Non-pigmented ciliary epithelial cell (primary cell): ENCODE data around the gene ATE1.
"Not testable (repeated sequence)": the region's sequence is repeated elsewhere in the genome, so short reads cannot be mapped to it uniquely, and the experiment has no call there.

Source experiments
- DNase-seq: peaks from one replicate; pipeline ENCODE4 v3.0.0-alpha.2; 2010; ENCODE audit warnings: low read depth

The ATE1 gene

DNA sequence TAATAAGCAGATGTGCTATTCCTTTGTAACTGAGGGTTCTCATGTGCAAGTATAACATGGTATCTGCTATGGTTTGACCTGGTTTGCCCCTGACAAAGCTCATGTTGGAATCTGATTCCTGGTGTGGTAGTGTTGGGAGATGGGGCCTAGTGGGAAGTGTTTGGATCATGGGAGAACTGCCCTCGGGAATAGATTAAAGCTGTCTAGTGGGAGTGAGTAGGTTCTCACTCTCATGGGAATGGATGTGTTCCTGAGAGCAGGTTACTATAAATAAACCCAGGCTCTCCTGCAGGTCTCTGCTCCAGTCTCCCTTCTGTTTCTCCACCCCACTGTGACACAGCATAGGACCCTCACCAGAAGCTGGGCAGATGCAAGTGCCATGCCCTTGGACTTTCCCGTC lies 97.7 kb downstream of the ATE1 start:
- no peak for DNase-seq

GRCh38 chr10:121828045-121828444 lies 99.8 kb downstream of the ATE1 start:
- no peak for DNase-seq

DNA sequence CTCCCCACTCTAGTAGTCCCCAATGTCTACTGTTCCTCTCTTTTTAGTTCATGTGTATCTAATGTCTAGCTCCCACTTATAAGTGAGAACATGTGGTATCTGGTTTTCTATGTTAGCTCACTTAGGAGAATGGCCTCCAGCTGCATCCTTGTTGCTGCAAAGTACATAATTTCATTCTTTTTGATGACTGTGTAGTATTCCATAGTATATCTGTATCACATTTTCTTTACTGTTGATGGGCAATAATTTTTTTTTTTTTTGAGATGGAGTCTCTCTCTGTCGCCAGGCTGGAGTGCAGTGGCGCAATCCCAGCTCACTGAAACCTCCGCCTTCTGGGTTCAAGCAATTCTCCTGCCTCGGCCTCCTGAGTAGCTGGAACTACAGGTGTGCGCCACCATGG lies 101.1 kb downstream of the ATE1 start:
- DNase-seq = not testable (repeated sequence)

- DNase-seq = peak; percentile 42
These were observed 103.8 kb downstream of the ATE1 start for GRCh38 chr10:121823993-121824463.

GRCh38 chr10:121822724-121823123 lies 105.1 kb downstream of the ATE1 start:
- DNase-seq = no peak

DNA sequence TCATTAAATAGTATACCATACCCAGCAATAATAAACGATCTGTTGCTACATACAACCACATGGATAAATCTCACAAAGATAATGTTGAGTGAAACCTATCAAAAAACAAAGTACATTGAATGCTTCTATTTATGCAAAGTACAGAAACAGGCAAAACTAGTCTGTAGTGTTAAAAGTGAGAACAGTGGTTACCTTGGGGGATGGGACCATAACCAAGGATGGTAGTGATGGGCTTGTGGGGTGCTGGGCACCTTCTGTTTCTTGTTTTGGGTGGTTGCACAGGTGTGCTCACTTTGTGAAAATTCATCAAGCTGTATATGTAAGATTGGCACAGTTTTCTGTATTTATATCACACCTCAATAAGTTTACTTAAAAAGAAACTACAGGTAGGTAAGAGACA lies 105.7 kb downstream of the ATE1 start:
- no peak for DNase-seq

- no peak for DNase-seq
These were observed 108.8 kb downstream of the ATE1 start for GRCh38 chr10:121819049-121819448.

DNA sequence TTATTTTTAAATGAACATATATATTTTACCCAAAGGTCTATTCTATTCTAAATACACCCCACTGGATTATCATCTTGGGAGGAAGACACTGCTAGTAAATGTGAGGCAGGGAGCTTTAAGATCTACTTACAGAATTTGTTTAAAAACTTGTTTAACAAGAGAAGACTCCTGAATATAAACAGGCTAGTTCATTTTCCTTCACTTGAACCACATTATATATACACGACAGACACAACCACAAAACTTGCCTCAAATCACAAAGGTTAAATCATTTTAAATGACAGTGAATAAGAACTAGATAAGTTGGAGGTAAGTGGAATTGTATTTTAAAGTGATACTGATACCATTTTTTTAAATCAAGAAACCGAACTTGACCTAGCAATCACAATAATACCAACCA lies 109.2 kb downstream of the ATE1 start:
- DNase-seq = no peak

- DNase-seq = no peak
These were observed 111.6 kb downstream of the ATE1 start for GRCh38 chr10:121816197-121816596.

GRCh38 chr10:121813857-121814256 lies 114.0 kb downstream of the ATE1 start:
- DNase-seq = no peak

DNA sequence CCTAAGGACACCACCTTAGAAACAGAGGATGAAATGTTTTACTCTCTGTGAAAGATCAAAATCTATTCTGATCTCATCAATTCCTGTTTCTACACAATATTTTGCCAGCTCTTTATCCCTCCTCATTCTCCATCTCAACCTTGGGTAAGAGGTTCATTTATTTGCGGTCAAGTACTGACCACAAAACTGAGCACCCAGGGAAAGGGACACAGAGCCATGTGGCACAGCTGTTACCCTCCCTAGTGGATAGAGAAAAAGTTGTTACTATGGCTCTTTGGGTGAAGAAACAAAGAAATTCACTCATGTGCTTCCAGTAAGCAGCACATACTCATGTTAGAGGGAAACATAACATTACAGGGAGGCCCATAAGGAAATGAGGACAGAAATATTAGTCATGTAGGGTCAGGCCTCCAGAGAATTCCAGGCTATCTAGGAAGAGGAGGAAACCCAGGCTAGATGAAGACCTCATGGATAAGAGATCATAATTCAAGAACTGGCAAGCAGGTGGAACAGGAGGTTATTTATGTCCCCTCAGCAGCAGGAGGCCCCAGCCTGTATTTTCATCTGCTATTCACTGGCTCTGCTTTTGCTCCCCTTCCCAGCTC lies 114.5 kb downstream of the ATE1 start:
- no peak for DNase-seq

DNA sequence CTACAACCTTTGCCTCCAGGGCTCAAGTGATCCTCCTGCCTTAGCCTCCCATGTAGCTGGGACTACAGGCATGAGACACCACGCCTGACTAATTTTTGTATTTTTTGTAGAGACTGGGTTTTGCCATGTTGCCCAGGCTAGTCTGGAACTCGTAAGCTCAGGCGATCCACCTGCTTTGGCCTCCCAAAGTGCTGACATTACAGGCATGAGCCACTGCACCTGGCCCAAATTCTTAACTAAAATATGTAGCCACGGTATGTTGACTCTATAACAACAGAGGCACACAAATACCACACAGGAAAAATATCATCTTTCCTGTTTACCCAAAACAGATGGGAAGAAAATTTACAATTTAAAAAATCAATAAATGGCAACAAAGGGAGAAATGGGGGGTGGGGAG lies 115.8 kb downstream of the ATE1 start:
- no peak for DNase-seq

DNA sequence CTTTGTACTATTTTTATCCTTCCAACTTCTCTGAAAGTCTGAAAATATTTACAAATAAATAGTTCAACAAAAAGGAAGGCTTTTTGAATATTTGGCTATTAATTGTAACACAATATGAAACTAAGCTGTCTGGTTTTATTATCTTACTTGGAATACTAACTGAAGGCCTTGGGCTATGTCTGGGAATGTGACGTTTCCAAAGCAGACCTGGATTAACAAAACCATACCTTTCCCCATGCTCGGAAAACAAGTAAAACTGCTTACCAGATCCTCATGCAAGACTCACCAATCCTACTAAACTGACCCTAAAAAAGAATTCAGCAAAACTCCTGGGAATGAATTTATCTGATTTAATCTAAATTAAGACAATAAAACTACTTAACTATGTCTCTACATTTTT lies 116.4 kb downstream of the ATE1 start:
- DNase-seq = no peak

- no peak for DNase-seq
These were observed 119.0 kb downstream of the ATE1 start for GRCh38 chr10:121808835-121809234.

DNA sequence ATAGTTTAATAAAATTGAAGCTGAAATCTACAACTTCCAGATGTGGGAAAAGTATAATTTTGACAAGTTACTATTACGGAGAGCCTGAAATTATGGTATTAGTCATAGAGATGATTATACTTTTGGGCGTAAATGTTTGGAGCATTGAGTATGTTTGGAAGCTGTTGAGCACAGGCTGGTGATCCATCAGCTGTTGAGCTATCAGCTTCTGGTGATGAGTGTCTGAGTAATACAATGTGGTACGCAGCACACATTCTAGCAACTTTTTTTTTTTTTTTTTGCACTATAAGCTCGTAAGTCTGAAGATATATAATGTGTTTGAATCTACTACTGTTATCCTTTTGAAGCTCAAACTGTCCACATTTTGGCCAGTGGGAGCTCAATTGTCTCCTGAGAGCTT lies 123.4 kb downstream of the ATE1 start:
- peak; percentile 51 for DNase-seq

- DNase-seq = no peak
These were observed 124.2 kb downstream of the ATE1 start for GRCh38 chr10:121803611-121804010.

GRCh38 chr10:121800831-121801230 lies 127.0 kb downstream of the ATE1 start:
- DNase-seq = no peak

DNA sequence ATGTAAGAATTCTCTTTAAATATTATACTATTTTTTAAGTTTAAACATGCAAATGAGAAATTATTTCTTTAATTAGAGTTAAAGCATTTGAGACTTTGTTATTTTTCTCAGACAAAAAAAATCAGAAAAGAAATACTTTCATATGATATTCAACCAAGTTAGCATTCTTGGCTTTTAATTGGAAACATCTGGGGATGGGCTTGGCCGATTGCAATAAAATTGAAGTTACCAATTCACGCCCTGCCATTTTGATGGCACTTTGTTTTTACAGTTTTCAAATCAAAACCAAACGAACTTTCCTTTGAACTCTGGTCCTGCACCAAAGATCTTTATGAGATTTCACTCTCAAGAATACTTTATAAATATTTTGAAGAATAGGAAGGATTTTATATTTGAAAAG lies 127.7 kb downstream of the ATE1 start:
- no peak for DNase-seq

GRCh38 chr10:121797490-121797889 lies 130.3 kb downstream of the ATE1 start:
- DNase-seq = no peak

GRCh38 chr10:121796342-121796741 lies 131.5 kb downstream of the ATE1 start:
- DNase-seq = no peak

GRCh38 chr10:121792198-121792597 lies 135.6 kb downstream of the ATE1 start:
- peak; percentile 44 for DNase-seq

DNA sequence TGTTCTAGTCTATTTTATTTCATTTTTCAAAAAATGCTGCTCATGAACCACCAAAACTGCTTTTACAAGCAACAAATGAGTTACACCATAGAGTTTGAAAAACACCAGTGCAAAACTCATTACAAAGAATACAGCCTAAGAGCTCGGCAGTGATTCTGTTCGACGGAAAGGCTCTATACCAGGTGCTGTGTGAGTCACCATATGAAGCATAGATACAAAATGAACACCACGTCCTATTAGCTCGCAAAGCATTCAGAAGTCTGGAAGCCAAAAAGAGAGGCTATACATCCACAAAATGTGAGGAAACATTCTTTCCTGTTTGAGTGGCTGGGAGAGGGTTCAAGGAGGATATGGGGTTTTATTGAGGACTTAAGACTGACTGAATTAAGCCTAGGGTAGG lies 136.1 kb downstream of the ATE1 start:
- DNase-seq = peak; percentile 49

DNA sequence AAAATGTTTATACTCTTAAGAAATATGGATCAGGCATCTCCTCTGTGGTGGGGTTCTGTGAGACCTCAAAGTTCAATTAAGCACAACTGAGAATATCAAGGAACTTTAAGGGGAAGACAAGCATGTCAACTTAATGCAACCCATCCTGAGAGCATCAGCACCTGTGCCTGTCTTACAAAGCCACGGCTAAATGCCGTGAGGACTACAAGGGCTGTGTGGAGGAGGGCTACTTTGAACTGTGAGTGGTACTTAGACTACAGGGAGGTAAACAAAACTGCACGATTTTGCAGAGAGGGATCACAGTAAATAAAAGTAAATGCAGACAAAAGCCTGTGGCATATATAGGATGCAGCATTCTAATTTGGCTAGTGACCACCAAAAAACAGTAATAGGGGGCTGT lies 139.1 kb downstream of the ATE1 start:
- DNase-seq = no peak

DNA sequence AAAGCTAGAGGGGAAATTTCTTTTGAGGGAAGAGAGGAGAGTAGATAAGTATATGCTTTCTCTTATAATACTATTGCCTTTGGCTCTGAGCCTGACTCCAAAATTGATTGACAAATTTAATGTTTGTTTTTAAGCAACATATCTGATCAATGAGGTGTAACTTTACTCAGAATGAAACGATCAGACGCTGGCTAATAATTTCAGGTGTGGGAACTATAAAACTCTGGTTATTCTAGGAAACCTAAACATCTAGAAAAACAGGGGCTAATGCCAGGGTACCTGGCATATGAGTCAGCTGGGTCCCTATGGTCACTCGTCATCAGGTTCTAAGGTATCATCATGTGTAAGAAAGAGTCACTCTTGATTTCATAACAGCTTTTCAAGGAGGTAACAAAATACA lies 139.7 kb downstream of the ATE1 start:
- DNase-seq = no peak

DNA sequence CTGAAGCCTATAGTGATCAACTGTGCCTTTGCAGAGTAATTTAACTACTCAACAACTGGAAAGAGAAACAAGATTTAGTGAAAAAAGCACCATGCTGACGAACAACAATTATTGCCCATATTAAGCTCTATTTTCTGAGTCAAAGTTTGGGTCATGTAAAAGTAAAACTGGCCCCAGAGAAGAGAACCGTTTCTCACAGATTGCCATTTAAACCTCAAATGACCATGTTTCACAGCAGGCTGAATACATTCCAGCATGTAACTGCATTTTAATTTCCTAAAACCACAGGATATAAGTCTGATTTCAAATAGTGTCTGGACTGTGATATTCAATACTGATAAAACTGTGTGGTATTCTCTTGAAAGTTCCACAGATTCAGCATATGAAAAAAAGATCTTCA lies 140.7 kb downstream of the ATE1 start:
- DNase-seq = no peak
